Cardiac muscle cell (in vitro differentiated cells and primary cell): ENCODE data around the gene LIN52. TPM values are rescaled to one million over a fixed set of nuclear protein-coding genes. Genes with fewer than 3 reads are reported as not detected.

Experiments used
- DNase-seq, 2 donors: peaks; one replicate each; pipeline versions ENCODE4 v3.0.0 to v3.0.0-alpha.2; 2010 to 2017; ENCODE audit warnings: low read depth in 1 of 2, low spot score in 1 of 2
- H3K27ac ChIP-seq: fragments of 200-600 bp; sonication (generic); 2 replicates; pipeline ENCODE4 v1.5.1; 2016
- H3K27me3 ChIP-seq: fragments of 200-600 bp; sonication (generic); 2 replicates; pipeline ENCODE4 v1.6.0; 2016; ENCODE audit warnings: control low read depth
- H3K36me3 ChIP-seq: fragments of 200-600 bp; sonication (generic); 2 replicates; pipeline ENCODE4 v1.5.1; 2016; ENCODE audit warnings: control low read depth
- H3K4me1 ChIP-seq: fragments of 200-600 bp; sonication (generic); 2 replicates; pipeline ENCODE4 v1.8.1; 2017; ENCODE audit warnings: low read depth, mild to moderate bottlenecking, mixed run types
- H3K4me3 ChIP-seq: fragments of 200-600 bp; sonication (generic); 2 replicates; pipeline ENCODE4 v1.5.1; 2016; ENCODE audit warnings: mild to moderate bottlenecking
- H3K9me3 ChIP-seq: fragments of 200-600 bp; sonication (generic); 2 replicates; pipeline ENCODE4 v1.5.1; 2017; ENCODE audit warnings: low read depth, mild to moderate bottlenecking, control low read depth
- polyA plus RNA-seq: library from polyadenylated mRNA; unstranded; fragments of >200 nt; fragmentation: Nextera tagmentation; extraction: Ambion mirVana; gene quantifications from 2 replicates; pipeline ENCODE4 v1.2.1, GENCODE V29; 2016
- total RNA-seq: library from RNA; depleted of rRNA; stranded (reverse); fragments of >200 nt; gene quantifications from 2 replicates; pipeline ENCODE4 v1.2.3, GENCODE V29; 2016
- TF ChIP-seq, protein P1 (sequence below): IDR thresholded peaks from 2 replicates; pipeline ENCODE4 v1.5.1; 2012; ENCODE audit warnings: low read depth, mild to moderate bottlenecking, low read length

LIN52 gene
- total and polyA plus RNA-seq, 2 experiments from 2014 or later: 8.1 to 12.6 TPM

DNA sequence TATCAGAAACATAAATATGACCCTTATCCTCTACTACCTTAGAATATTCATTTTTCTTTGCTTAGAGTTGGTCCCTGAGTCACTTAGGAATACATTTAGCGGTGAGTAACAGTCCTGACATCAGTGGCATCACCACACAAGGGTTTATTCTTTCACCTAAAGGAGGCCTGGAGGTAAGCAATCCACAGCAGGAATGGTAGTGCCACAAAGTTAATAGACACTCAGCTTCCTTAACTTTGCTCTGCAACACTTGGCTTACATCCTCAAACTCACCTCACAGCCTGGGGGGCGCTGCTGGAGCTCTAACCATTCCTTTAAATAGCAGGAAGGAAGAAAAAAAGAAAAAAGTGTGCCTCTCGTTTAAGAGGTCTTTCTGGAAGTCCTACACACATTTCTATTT, 36.5 kb upstream of the LIN52 start:
- TF ChIP-seq, protein P1, sequence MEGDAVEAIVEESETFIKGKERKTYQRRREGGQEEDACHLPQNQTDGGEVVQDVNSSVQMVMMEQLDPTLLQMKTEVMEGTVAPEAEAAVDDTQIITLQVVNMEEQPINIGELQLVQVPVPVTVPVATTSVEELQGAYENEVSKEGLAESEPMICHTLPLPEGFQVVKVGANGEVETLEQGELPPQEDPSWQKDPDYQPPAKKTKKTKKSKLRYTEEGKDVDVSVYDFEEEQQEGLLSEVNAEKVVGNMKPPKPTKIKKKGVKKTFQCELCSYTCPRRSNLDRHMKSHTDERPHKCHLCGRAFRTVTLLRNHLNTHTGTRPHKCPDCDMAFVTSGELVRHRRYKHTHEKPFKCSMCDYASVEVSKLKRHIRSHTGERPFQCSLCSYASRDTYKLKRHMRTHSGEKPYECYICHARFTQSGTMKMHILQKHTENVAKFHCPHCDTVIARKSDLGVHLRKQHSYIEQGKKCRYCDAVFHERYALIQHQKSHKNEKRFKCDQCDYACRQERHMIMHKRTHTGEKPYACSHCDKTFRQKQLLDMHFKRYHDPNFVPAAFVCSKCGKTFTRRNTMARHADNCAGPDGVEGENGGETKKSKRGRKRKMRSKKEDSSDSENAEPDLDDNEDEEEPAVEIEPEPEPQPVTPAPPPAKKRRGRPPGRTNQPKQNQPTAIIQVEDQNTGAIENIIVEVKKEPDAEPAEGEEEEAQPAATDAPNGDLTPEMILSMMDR: no peak
- DNase-seq: peak in 1 of 2 donors; percentile 7
- no peak overlapping the region for H3K27ac ChIP-seq
- H3K4me1 ChIP-seq: no peaks in the 10 kb centered on the region
- no peaks in the 10 kb centered on the region for H3K36me3 ChIP-seq
- no peak overlapping the region for H3K4me3 ChIP-seq
- no peaks in the 10 kb centered on the region for H3K27me3 ChIP-seq
- H3K9me3 ChIP-seq: no peaks in the 10 kb centered on the region

DNA sequence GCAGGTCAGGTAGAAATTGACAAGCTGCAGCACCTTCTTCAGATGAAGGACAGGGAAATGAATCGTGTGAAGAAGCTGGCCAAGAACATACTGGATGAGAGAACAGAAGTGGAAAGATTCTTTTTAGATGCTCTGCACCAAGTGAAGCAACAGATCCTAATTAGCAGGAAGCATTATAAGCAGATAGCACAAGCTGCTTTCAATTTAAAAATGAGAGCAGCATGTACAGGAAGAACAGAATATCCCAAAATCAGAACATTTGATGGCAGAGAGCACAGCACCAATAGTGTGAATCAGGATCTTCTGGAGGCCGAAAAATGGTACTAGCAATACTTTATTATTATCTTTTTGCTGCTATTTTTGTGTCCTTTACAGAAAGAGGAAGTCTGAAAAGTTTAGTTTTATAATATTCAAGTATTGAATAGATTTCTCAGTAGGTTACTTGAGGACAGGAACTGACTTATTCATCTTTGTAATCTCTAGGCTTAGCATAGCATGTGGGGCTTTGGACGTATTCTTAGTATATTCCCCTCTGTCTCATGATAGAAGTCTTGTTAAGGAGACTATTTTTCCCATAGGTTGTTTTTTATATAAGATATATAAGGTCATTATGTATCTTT, 34.8 kb upstream of the LIN52 start:
- H3K27ac ChIP-seq: no peak overlapping the region
- TF ChIP-seq, protein P1: no peak
- H3K36me3 ChIP-seq: no peaks in the 10 kb centered on the region
- no peaks in the 10 kb centered on the region for H3K27me3 ChIP-seq
- DNase-seq: no peak
- H3K9me3 ChIP-seq: no peaks in the 10 kb centered on the region
- no peak overlapping the region for H3K4me3 ChIP-seq
- no peaks in the 10 kb centered on the region for H3K4me1 ChIP-seq

DNA sequence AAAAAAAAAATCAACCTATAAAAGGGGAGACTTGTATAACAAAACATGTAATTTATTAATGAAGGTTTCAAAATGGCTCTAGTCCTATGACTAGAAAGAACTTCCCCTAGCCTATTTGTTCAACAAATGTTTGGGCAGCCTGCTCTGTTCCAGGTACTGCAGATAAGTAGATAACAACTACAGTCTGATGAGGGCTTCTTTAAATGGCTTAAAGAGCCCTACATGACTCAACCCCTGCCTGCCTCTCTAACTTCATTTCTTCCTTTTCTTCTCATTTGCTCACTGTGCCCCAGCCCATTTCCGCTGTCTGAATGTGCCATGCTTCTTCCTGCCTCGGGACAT, 22.0 kb upstream of the LIN52 start:
- no peak for DNase-seq
- no peaks in the 10 kb centered on the region for H3K9me3 ChIP-seq
- no peak overlapping the region for H3K27ac ChIP-seq
- H3K27me3 ChIP-seq: no peaks in the 10 kb centered on the region
- H3K4me1 ChIP-seq: no peaks in the 10 kb centered on the region
- H3K4me3 ChIP-seq: no peak overlapping the region
- TF ChIP-seq, protein P1: no peak
- peaks cover 48% of the 10 kb centered on the region for H3K36me3 ChIP-seq

DNA sequence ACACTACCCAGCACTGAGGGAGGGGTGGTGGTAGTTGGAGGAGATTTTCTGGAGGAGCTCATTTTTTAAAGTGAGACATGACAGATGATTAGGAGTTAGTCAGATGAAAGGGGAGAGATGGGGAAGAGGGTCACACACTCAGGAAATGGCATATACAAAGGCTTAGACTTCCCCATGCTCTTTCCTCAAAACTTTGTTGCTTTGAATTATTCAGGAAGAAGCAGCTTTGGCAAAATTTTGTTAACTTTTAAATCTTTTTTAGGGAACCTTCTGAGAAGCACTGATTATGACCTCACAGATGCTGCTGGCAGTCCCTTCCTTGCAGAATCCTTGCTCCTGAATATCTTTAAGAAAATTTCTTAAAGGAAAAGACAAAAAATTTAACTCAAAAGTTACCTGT, 20.3 kb upstream of the LIN52 start:
- Histone ChIP-seq H3K4me3 (no peak overlapping the region), H3K27me3 (no peaks in the 10 kb centered on the region), H3K9me3 (no peaks in the 10 kb centered on the region), H3K36me3 (peaks cover 48% of the 10 kb centered on the region), H3K4me1 (no peaks in the 10 kb centered on the region), H3K27ac (no peak overlapping the region)
- no peak for DNase-seq
- TF ChIP-seq, protein P1: no peak

DNA sequence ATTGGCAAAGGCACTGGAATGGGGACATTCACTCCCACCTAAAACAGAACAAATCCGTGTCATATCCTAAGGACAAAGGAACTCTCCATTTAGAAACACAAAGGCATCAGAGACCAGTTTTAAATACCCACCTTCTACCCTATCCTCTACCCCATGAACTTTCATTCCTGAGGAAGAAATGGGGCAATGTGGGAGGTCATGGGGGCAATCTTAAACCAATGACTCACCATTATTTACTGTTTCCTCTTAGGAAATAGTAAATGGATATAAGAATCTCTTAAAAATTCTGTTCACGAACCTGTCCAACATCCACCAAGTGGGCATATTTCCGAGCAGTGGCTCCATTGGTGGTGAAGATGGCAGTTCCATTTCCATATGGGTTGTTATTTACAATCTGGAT, 19.9 kb upstream of the LIN52 start:
- TF ChIP-seq, protein P1: no peak
- peak in 1 of 2 donors; percentile 30 for DNase-seq
- H3K4me3 ChIP-seq: no peak overlapping the region
- no peaks in the 10 kb centered on the region for H3K27me3 ChIP-seq
- H3K27ac ChIP-seq: no peak overlapping the region
- no peaks in the 10 kb centered on the region for H3K9me3 ChIP-seq
- no peaks in the 10 kb centered on the region for H3K4me1 ChIP-seq
- H3K36me3 ChIP-seq: peaks cover 48% of the 10 kb centered on the region
